SU-DHL-6 (cell line): ENCODE measurements around the gene DACH1.

Experiments used
- EZH2phosphoT487 ChIP-seq: fragments of 200-600 bp; sonication (generic), shearing (Covaris generic); conservative IDR thresholded peaks from 2 replicates; pipeline ENCODE4 v1.6.1; 2018; ENCODE audit warnings: mild to moderate bottlenecking, antibody characterized with exemption, low read length, moderate library complexity, mixed read lengths
- TF ChIP-seq, protein P1 (sequence below): fragments of 200-600 bp; sonication (generic); IDR thresholded peaks from one replicate; pipeline ENCODE4 v1.5.1; 2017; ENCODE audit warnings: antibody characterized with exemption, mild to moderate bottlenecking, low read length, moderate library complexity; ENCODE audit not compliant: insufficient read depth, poor library complexity, severe bottlenecking

DNA sequence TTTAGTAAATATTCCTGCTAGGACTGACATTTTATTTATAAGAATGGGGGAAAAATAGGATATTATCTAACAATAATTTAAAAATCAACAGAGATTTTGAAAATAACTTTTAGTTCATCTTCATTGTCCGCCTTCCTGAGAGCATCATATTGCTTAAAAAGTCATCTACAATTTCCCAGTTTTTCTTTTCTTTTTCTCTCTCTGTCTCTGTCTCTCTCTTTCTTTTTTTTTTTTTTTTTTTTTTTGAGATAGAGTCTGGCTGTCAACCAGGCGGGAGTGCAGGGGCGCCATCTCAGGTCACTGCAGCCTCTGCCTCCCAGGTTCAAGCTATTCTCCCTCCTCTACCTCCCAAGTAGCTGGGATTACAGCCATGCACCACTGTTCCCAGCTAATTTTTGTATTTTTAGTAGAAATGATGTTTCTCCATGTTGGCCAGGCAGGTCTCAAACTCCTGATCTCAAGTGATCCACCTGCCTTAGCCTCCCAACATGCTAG, 276.3 kb downstream of the DACH1 start:
- TF ChIP-seq, protein P1, sequence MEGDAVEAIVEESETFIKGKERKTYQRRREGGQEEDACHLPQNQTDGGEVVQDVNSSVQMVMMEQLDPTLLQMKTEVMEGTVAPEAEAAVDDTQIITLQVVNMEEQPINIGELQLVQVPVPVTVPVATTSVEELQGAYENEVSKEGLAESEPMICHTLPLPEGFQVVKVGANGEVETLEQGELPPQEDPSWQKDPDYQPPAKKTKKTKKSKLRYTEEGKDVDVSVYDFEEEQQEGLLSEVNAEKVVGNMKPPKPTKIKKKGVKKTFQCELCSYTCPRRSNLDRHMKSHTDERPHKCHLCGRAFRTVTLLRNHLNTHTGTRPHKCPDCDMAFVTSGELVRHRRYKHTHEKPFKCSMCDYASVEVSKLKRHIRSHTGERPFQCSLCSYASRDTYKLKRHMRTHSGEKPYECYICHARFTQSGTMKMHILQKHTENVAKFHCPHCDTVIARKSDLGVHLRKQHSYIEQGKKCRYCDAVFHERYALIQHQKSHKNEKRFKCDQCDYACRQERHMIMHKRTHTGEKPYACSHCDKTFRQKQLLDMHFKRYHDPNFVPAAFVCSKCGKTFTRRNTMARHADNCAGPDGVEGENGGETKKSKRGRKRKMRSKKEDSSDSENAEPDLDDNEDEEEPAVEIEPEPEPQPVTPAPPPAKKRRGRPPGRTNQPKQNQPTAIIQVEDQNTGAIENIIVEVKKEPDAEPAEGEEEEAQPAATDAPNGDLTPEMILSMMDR = no peak
- TF ChIP-seq EZH2phosphoT487 = no peak
